Measurements from ENCODE around the gene JAM2. TPM values are rescaled to one million over a fixed set of nuclear protein-coding genes. Genes with fewer than 3 reads are reported as not detected.

JAM2 gene
- total and polyA plus RNA-seq, 12 donors, result 15.3 to 54.4 (median 34.5) TPM

DNA sequence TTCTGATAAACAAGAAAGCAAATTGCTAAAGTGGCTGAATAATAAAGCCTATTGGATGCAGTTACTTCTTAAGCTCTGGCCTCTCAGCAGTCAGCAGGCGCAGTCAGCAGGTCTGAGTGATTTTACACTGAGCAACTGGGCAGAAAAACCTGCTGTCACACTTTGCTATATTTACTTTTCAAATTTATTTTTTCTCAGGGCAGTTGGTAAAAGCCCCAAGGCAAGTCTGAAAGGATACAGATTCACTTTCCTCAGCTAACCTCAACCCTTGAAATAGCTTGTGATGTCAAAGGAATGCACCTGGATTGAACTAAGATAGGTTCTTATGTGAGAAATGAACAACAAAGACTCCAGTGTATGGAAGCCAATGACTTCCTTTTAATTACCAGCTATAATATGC is 61.7 kb downstream of the JAM2 start:
- 96 to 100% methylated on average over 1 of the region's 1 CpG for WGBS, 2 donors
- ATAC-seq (no peak), DNase-seq (no peak)
- Histone ChIP-seq H3K4me3 (no peak overlapping the region), H3K9me3 (no peaks in the 10 kb centered on the region), H3K27me3 (no peaks in the 10 kb centered on the region), H3K36me3 (peaks cover 0 to 87% (median 0%) of the 10 kb centered on the region in 9 donors), H3K27ac (peak overlapping the region in 4 of 10 donors; percentile 9 to 67 (median 58)), H3K4me1 (peaks cover 0 to 19% (median 0%) of the 10 kb centered on the region in 9 donors)
- TF ChIP-seq, protein P1, sequence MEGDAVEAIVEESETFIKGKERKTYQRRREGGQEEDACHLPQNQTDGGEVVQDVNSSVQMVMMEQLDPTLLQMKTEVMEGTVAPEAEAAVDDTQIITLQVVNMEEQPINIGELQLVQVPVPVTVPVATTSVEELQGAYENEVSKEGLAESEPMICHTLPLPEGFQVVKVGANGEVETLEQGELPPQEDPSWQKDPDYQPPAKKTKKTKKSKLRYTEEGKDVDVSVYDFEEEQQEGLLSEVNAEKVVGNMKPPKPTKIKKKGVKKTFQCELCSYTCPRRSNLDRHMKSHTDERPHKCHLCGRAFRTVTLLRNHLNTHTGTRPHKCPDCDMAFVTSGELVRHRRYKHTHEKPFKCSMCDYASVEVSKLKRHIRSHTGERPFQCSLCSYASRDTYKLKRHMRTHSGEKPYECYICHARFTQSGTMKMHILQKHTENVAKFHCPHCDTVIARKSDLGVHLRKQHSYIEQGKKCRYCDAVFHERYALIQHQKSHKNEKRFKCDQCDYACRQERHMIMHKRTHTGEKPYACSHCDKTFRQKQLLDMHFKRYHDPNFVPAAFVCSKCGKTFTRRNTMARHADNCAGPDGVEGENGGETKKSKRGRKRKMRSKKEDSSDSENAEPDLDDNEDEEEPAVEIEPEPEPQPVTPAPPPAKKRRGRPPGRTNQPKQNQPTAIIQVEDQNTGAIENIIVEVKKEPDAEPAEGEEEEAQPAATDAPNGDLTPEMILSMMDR (IDR thresholded peaks at IDR 0.05), result no peak
- intact Hi-C loops (cut with DNase I), result no loop called here

DNA sequence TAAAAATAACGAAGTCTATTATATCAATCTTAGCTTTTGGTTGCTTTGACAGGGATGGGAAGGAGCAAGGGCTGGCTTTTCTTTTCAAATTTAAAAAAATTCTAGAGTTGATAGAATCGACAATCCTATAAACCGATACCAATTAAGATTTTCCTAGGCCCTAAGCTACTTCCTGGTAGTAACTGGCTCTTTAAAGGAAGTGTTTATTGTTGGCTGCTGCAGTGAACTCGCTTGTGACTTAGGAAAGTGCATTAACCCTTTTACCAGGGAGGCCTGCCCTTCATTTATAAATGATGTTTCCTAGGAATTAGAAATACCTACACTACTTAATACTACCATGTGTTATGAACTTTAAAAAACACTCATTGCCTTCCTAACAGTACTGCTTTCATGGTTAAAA is 62.5 kb downstream of the JAM2 start:
- Histone ChIP-seq H3K4me1 (peaks cover 0 to 19% (median 0%) of the 10 kb centered on the region in 9 donors), H3K36me3 (peaks cover 0 to 92% (median 4%) of the 10 kb centered on the region in 9 donors), H3K27me3 (no peaks in the 10 kb centered on the region), H3K27ac (peak overlapping the region in 5 of 10 donors; percentile 24 to 67 (median 51)), H3K4me3 (no peak overlapping the region), H3K9me3 (no peaks in the 10 kb centered on the region)
- DNase-seq (no peak), ATAC-seq (no peak)
- intact Hi-C loops (cut with DNase I), result no loop called here
- TF ChIP-seq, protein P1 (IDR thresholded peaks at IDR 0.05), result no peak
- 49 to 57% methylated on average over 4 of the region's 4 CpGs for WGBS, 2 donors

DNA sequence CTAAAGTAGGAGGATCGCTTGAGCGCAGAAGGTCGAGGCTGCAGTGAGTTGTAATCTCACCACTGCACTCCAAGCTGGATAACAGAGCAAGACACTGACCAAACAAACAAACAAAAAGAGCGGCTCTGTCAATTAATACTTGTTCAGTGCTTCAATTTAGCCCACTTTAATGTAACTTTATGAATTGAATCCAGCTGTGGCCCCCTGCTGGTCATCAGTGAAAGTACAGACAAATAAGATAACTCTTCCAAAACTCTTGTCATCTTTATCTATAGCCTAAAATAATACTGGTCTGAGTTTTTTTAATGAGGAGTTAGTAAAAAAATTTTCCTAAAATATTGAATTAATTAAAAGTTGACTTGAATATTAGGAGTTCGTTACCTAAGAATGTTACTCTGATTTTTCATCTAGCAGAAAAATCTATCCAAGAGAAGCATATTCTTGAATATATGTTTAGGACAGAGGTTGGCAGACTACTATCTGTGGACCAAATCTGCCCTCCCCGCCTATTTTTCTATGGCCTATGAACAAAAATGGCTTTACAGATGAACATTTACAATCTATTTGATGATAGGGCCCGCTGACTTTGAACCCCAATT is 69.5 kb downstream of the JAM2 start:
- 67 to 70% methylated on average over 7 of the region's 7 CpGs for WGBS, 2 donors
- H3K36me3 ChIP-seq, result peaks cover 0 to 84% (median 13%) of the 10 kb centered on the region in 9 donors
- H3K9me3 ChIP-seq, result no peaks in the 10 kb centered on the region
- peaks cover 0 to 32% (median 8%) of the 10 kb centered on the region in 9 donors for H3K4me1 ChIP-seq
- no peak overlapping the region for H3K4me3 ChIP-seq
- TF ChIP-seq, protein P1 (IDR thresholded peaks at IDR 0.05), result peak; percentile 79 to 93 (median 85)
- intact Hi-C loops (cut with DNase I), result loop anchor here (1.0 to 5.0 kb wide), 4 partner anchors 66 to 101 kb away; partner anchors contain the start of gene MRPL39 (in 3 of the 10)
- no peaks in the 10 kb centered on the region for H3K27me3 ChIP-seq
- ATAC-seq (peak in 1 of 8 donors; percentile 26), DNase-seq (peak in 1 of 2 donors; percentile 43)
- no peak overlapping the region for H3K27ac ChIP-seq

DNA sequence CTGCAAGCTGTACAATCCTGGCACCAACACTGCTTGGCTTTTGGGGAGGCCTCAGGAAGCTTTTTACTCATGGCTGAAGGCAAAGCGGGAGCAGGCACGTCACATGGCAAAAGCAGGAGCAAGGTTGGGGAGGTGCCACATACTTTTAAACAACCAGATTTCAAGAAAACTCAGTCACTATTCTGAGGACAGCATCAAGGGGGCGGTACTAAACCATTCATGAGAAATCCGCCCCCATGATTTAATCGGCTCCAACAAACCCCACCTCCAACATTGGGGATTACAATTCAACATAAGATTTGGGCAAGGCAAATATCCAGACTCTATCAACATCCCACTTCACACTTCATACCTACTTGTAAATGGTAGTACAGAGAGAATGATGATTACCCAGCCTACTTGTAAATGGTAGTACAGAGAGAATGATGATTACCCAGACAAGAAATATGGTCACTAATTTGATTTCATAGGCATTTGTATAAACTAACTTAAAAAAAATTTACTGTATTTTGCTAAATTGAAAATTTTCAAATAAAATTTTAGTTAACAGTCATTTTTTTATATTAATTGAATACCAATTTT is 70.7 kb downstream of the JAM2 start:
- Histone ChIP-seq H3K4me3 (no peak overlapping the region), H3K4me1 (peaks cover 0 to 32% (median 8%) of the 10 kb centered on the region in 9 donors), H3K36me3 (peaks cover 0 to 84% (median 18%) of the 10 kb centered on the region in 9 donors), H3K27me3 (no peaks in the 10 kb centered on the region), H3K27ac (peak overlapping the region in 1 of 10 donors; percentile 12), H3K9me3 (no peaks in the 10 kb centered on the region)
- DNase-seq (no peak), ATAC-seq (no peak)
- intact Hi-C loops (cut with DNase I), result loop anchor here (2.0 to 5.0 kb wide), 3 partner anchors 67 to 102 kb away; partner anchors contain the start of gene MRPL39 (in 3 of the 10)
- TF ChIP-seq, protein P1 (IDR thresholded peaks at IDR 0.05), result no peak
- 73 to 79% methylated on average over 5 of the region's 5 CpGs for WGBS, 2 donors
